Measurements from ENCODE around the gene KLHDC10. TPM values are rescaled to one million over a fixed set of nuclear protein-coding genes. Genes with fewer than 3 reads are reported as not detected.
A peak's percentile ranks its signal among the peaks of the same experiment; 100 is the strongest.

The KLHDC10 gene
- total and polyA plus RNA-seq, 2 experiments from 2014 or later: 7.2 to 29.0 TPM

- no peaks in the 10 kb centered on the region for H3K9me3 ChIP-seq (ENCODE audit: low read depth)
- DNase-seq (ENCODE audit: low spot score): no peak
- H3K9me2 ChIP-seq (replicated peaks; ENCODE audit: insufficient read depth): no peaks in the 10 kb centered on the region
- TF ChIP-seq EZH2 (IDR thresholded peaks at IDR 0.05; ENCODE audit: borderline replicate concordance) (no peak), CTCF (IDR thresholded peaks at IDR 0.05; ENCODE audit: poor library complexity) (no peak), EZH2phosphoT487 (IDR thresholded peaks at IDR 0.05; ENCODE audit: low read depth, severe bottlenecking, unreplicated experiment) (no peak)
- H3K27me3 ChIP-seq: no peaks in the 10 kb centered on the region
- H3K79me2 ChIP-seq: no peaks in the 10 kb centered on the region
- H4K20me1 ChIP-seq (ENCODE audit: insufficient read depth, poor library complexity, severe bottlenecking): no peaks in the 10 kb centered on the region
- H2AFZ ChIP-seq: no peak overlapping the region
- H3K4me2 ChIP-seq: peak overlapping the region; percentile 30
- H3K4me1 ChIP-seq (ENCODE audit: insufficient read depth): peaks cover 23% of the 10 kb centered on the region
- peak overlapping the region; percentile 35 for H3K27ac ChIP-seq
- H3K4me3 ChIP-seq: no peak overlapping the region
- H3K36me3 ChIP-seq (replicated peaks; ENCODE audit: insufficient read depth, low read depth): no peaks in the 10 kb centered on the region
Measured at GRCh38 chr7:130114374-130114773, 44.0 kb downstream of the KLHDC10 start.

GRCh38 chr7:130114776-130115175 lies 44.4 kb downstream of the KLHDC10 start:
- Histone ChIP-seq H2AFZ (no peak overlapping the region), H3K9me2 (replicated peaks; ENCODE audit: insufficient read depth) (no peaks in the 10 kb centered on the region), H3K27ac (peak overlapping the region; percentile 35), H3K79me2 (no peaks in the 10 kb centered on the region), H3K9me3 (ENCODE audit: low read depth) (no peaks in the 10 kb centered on the region), H4K20me1 (ENCODE audit: insufficient read depth, poor library complexity, severe bottlenecking) (no peaks in the 10 kb centered on the region), H3K4me1 (ENCODE audit: insufficient read depth) (peaks cover 23% of the 10 kb centered on the region), H3K27me3 (no peaks in the 10 kb centered on the region), H3K4me3 (no peak overlapping the region), H3K36me3 (replicated peaks; ENCODE audit: insufficient read depth, low read depth) (no peaks in the 10 kb centered on the region), H3K4me2 (no peak overlapping the region)
- 100% methylated on average over 2 of the region's 2 CpGs for whole genome bisulfite sequencing (ENCODE audit: low lambda C conversion rate, missing lambda C conversion rate)
- TF ChIP-seq EZH2 (IDR thresholded peaks at IDR 0.05; ENCODE audit: borderline replicate concordance): no peak
- no peak for TF ChIP-seq EZH2phosphoT487 (IDR thresholded peaks at IDR 0.05; ENCODE audit: low read depth, severe bottlenecking, unreplicated experiment)
- no peak for TF ChIP-seq CTCF (IDR thresholded peaks at IDR 0.05; ENCODE audit: poor library complexity)
- no peak for DNase-seq (ENCODE audit: low spot score)

- no peak for TF ChIP-seq CTCF (IDR thresholded peaks at IDR 0.05; ENCODE audit: poor library complexity)
- no peak for TF ChIP-seq EZH2phosphoT487 (IDR thresholded peaks at IDR 0.05; ENCODE audit: low read depth, severe bottlenecking, unreplicated experiment)
- TF ChIP-seq EZH2 (IDR thresholded peaks at IDR 0.05; ENCODE audit: borderline replicate concordance): no peak
- whole genome bisulfite sequencing (ENCODE audit: low lambda C conversion rate, missing lambda C conversion rate): 85% methylated on average over 5 of the region's 5 CpGs
Measured at GRCh38 chr7:130118294-130118693, 48.0 kb downstream of the KLHDC10 start.

GRCh38 chr7:130118801-130119200 lies 48.5 kb downstream of the KLHDC10 start:
- Histone ChIP-seq H3K4me1 (ENCODE audit: insufficient read depth) (peaks cover 8% of the 10 kb centered on the region), H3K9me2 (replicated peaks; ENCODE audit: insufficient read depth) (no peaks in the 10 kb centered on the region), H3K79me2 (no peaks in the 10 kb centered on the region), H3K27me3 (no peaks in the 10 kb centered on the region), H3K36me3 (replicated peaks; ENCODE audit: insufficient read depth, low read depth) (no peaks in the 10 kb centered on the region), H2AFZ (no peak overlapping the region), H4K20me1 (ENCODE audit: insufficient read depth, poor library complexity, severe bottlenecking) (no peaks in the 10 kb centered on the region), H3K9me3 (ENCODE audit: low read depth) (no peaks in the 10 kb centered on the region), H3K4me3 (no peak overlapping the region), H3K4me2 (no peak overlapping the region), H3K27ac (no peak overlapping the region)
- WGBS (ENCODE audit: low lambda C conversion rate, missing lambda C conversion rate): 100% methylated on average over 4 of the region's 4 CpGs
- no peak for TF ChIP-seq CTCF (IDR thresholded peaks at IDR 0.05; ENCODE audit: poor library complexity)
- TF ChIP-seq EZH2phosphoT487 (IDR thresholded peaks at IDR 0.05; ENCODE audit: low read depth, severe bottlenecking, unreplicated experiment): no peak
- no peak for TF ChIP-seq EZH2 (IDR thresholded peaks at IDR 0.05; ENCODE audit: borderline replicate concordance)
- DNase-seq (ENCODE audit: low spot score): no peak

More at GRCh38 chr7:130118294-130118693, 48.0 kb downstream of the KLHDC10 start:
- Histone ChIP-seq H3K36me3 (replicated peaks; ENCODE audit: insufficient read depth, low read depth) (no peaks in the 10 kb centered on the region), H3K79me2 (no peaks in the 10 kb centered on the region), H3K27me3 (no peaks in the 10 kb centered on the region), H3K9me2 (replicated peaks; ENCODE audit: insufficient read depth) (no peaks in the 10 kb centered on the region), H2AFZ (no peak overlapping the region), H3K4me3 (no peak overlapping the region), H3K27ac (no peak overlapping the region), H3K4me1 (ENCODE audit: insufficient read depth) (peaks cover 13% of the 10 kb centered on the region), H3K9me3 (ENCODE audit: low read depth) (no peaks in the 10 kb centered on the region), H3K4me2 (no peak overlapping the region), H4K20me1 (ENCODE audit: insufficient read depth, poor library complexity, severe bottlenecking) (no peaks in the 10 kb centered on the region)
- DNase-seq (ENCODE audit: low spot score): no peak
